ENCODE results near the gene TPSD1. TPM values are rescaled to one million over a fixed set of nuclear protein-coding genes. Genes with fewer than 3 reads are reported as not detected.

Gene TPSD1
- total and polyA plus RNA-seq, 2 experiments from 2014 or later = 0.17 TPM; not detected in 1

DNA sequence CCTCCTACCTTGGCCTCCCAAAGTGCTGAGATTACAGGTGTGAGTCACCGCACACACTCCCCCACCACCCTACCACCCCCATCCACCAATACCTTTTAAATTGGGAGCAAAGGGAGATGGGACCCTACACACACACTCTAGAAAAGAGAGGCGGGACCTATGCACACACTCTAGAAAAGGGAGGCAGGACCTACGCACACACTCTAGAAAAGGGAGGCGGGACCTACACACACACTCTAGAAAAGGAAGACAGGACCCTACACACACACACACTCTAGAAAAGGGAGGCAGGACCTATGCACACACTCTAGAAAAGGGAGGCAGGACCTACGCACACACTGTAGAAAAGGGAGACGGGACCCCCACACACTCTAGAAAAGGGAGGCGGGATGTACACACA lies 18.9 kb downstream of the TPSD1 start (continued):
- TF ChIP-seq, protein P1, sequence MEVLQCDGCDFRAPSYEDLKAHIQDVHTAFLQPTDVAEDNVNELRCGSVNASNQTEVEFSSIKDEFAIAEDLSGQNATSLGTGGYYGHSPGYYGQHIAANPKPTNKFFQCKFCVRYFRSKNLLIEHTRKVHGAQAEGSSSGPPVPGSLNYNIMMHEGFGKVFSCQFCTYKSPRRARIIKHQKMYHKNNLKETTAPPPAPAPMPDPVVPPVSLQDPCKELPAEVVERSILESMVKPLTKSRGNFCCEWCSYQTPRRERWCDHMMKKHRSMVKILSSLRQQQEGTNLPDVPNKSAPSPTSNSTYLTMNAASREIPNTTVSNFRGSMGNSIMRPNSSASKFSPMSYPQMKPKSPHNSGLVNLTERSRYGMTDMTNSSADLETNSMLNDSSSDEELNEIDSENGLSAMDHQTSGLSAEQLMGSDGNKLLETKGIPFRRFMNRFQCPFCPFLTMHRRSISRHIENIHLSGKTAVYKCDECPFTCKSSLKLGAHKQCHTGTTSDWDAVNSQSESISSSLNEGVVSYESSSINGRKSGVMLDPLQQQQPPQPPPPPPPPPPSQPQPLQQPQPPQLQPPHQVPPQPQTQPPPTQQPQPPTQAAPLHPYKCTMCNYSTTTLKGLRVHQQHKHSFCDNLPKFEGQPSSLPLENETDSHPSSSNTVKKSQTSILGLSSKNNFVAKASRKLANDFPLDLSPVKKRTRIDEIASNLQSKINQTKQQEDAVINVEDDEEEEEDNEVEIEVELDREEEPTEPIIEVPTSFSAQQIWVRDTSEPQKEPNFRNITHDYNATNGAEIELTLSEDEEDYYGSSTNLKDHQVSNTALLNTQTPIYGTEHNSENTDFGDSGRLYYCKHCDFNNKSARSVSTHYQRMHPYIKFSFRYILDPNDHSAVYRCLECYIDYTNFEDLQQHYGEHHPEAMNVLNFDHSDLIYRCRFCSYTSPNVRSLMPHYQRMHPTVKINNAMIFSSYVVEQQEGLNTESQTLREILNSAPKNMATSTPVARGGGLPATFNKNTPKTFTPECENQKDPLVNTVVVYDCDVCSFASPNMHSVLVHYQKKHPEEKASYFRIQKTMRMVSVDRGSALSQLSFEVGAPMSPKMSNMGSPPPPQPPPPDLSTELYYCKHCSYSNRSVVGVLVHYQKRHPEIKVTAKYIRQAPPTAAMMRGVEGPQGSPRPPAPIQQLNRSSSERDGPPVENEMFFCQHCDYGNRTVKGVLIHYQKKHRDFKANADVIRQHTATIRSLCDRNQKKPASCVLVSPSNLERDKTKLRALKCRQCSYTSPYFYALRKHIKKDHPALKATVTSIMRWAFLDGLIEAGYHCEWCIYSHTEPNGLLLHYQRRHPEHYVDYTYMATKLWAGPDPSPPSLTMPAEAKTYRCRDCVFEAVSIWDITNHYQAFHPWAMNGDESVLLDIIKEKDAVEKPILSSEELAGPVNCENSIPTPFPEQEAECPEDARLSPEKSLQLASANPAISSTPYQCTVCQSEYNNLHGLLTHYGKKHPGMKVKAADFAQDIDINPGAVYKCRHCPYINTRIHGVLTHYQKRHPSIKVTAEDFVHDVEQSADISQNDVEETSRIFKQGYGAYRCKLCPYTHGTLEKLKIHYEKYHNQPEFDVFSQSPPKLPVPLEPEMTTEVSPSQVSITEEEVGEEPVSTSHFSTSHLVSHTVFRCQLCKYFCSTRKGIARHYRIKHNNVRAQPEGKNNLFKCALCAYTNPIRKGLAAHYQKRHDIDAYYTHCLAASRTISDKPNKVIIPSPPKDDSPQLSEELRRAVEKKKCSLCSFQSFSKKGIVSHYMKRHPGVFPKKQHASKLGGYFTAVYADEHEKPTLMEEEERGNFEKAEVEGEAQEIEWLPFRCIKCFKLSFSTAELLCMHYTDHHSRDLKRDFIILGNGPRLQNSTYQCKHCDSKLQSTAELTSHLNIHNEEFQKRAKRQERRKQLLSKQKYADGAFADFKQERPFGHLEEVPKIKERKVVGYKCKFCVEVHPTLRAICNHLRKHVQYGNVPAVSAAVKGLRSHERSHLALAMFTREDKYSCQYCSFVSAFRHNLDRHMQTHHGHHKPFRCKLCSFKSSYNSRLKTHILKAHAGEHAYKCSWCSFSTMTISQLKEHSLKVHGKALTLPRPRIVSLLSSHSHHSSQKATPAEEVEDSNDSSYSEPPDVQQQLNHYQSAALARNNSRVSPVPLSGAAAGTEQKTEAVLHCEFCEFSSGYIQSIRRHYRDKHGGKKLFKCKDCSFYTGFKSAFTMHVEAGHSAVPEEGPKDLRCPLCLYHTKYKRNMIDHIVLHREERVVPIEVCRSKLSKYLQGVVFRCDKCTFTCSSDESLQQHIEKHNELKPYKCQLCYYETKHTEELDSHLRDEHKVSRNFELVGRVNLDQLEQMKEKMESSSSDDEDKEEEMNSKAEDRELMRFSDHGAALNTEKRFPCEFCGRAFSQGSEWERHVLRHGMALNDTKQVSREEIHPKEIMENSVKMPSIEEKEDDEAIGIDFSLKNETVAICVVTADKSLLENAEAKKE (CRISPR knock-in tag; IDR thresholded peaks at IDR 0.05) = no peak
- TF ChIP-seq CREB1 (CRISPR knock-in tag; IDR thresholded peaks at IDR 0.05; ENCODE audit: low read depth) (no peak), ZNF114 (CRISPR knock-in tag; IDR thresholded peaks at IDR 0.05) (no peak), EZH2 (IDR thresholded peaks at IDR 0.05; ENCODE audit: low read depth, unreplicated experiment) (no peak), JUNB (IDR thresholded peaks at IDR 0.05; ENCODE audit: unreplicated experiment) (no peak), EZH2phosphoT487 (IDR thresholded peaks at IDR 0.05; ENCODE audit: unreplicated experiment) (no peak), POLR2AphosphoS5 (IDR thresholded peaks at IDR 0.05; ENCODE audit: low read depth) (no peak)
- TF ChIP-seq, protein P2, sequence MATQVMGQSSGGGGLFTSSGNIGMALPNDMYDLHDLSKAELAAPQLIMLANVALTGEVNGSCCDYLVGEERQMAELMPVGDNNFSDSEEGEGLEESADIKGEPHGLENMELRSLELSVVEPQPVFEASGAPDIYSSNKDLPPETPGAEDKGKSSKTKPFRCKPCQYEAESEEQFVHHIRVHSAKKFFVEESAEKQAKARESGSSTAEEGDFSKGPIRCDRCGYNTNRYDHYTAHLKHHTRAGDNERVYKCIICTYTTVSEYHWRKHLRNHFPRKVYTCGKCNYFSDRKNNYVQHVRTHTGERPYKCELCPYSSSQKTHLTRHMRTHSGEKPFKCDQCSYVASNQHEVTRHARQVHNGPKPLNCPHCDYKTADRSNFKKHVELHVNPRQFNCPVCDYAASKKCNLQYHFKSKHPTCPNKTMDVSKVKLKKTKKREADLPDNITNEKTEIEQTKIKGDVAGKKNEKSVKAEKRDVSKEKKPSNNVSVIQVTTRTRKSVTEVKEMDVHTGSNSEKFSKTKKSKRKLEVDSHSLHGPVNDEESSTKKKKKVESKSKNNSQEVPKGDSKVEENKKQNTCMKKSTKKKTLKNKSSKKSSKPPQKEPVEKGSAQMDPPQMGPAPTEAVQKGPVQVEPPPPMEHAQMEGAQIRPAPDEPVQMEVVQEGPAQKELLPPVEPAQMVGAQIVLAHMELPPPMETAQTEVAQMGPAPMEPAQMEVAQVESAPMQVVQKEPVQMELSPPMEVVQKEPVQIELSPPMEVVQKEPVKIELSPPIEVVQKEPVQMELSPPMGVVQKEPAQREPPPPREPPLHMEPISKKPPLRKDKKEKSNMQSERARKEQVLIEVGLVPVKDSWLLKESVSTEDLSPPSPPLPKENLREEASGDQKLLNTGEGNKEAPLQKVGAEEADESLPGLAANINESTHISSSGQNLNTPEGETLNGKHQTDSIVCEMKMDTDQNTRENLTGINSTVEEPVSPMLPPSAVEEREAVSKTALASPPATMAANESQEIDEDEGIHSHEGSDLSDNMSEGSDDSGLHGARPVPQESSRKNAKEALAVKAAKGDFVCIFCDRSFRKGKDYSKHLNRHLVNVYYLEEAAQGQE (IDR thresholded peaks at IDR 0.05; ENCODE audit: unreplicated experiment) = no peak
- TF ChIP-seq, protein P3, sequence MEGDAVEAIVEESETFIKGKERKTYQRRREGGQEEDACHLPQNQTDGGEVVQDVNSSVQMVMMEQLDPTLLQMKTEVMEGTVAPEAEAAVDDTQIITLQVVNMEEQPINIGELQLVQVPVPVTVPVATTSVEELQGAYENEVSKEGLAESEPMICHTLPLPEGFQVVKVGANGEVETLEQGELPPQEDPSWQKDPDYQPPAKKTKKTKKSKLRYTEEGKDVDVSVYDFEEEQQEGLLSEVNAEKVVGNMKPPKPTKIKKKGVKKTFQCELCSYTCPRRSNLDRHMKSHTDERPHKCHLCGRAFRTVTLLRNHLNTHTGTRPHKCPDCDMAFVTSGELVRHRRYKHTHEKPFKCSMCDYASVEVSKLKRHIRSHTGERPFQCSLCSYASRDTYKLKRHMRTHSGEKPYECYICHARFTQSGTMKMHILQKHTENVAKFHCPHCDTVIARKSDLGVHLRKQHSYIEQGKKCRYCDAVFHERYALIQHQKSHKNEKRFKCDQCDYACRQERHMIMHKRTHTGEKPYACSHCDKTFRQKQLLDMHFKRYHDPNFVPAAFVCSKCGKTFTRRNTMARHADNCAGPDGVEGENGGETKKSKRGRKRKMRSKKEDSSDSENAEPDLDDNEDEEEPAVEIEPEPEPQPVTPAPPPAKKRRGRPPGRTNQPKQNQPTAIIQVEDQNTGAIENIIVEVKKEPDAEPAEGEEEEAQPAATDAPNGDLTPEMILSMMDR (conservative IDR thresholded peaks at IDR 0.05; ENCODE audit: low read depth in 2 of 2) = no peak
